Pancreas (tissue), 10 donors: ENCODE measurements around the gene PRRG4. TPM values are rescaled to one million over a fixed set of nuclear protein-coding genes. Genes with fewer than 3 reads are reported as not detected.

Experiments
- ATAC-seq, 4 donors: fragments of 200-7000 bp; cut with Tn5 transposase; one replicate each; pipeline versions ENCODE4 v1.8.0 to v1.9.1; 2020; ENCODE audit warnings: mild to moderate bottlenecking in 4 of 4, moderate library complexity in 4 of 4
- DNase-seq, 6 donors: peaks; one replicate each; pipeline ENCODE4 v3.0.0-alpha.2; 2020
- FAIRE-seq: peaks from 2 replicates; lab custom pipeline; 2012; peaks lifted over from hg19 to GRCh38; lab: Jason Lieb, UNC
- H3K27ac ChIP-seq, 4 donors: fragments of 200-600 bp; sonication (generic); 1 replicate in 3 of 4; 2 replicates in 1 of 4; pipeline versions ENCODE4 v1.5.0 to v1.8.0; 2020
- H3K27me3 ChIP-seq, 4 donors: fragments of 200-600 bp; one replicate each; pipeline ENCODE4 v1.8.0; 2021
- H3K36me3 ChIP-seq, 3 donors: fragments of 200-600 bp; sonication (generic) in 1 of 3; one replicate each; pipeline versions ENCODE4 v1.5.0 to v1.8.0; 2020 to 2021
- H3K4me1 ChIP-seq, 3 donors: fragments of 200-600 bp; one replicate each; pipeline ENCODE4 v1.8.0; 2021
- H3K4me3 ChIP-seq, 4 donors: fragments of 200-600 bp; sonication (generic) in 2 of 4; one replicate each; pipeline versions ENCODE4 v1.5.0 to v1.8.0; 2020 to 2021
- H3K9me3 ChIP-seq, 4 donors: fragments of 200-600 bp; one replicate each; pipeline ENCODE4 v1.8.0; 2021
- CTCF ChIP-seq, 4 donors: fragments of 200-600 bp; sonication (generic) in 3 of 4; IDR thresholded peaks; one replicate each; pipeline versions ENCODE4 v1.5.0 to v1.8.0; 2021; ENCODE audit warnings: antibody characterized with exemption in 4 of 4
- WGBS, 2 donors: extraction: QIAGEN DNeasy Blood & Tissue Kit; methylation state at CpG; one replicate each; pipeline ENCODE4 v1.1.7; 2013; 5-methylcytosine and 5-hydroxymethylcytosine counted together
- intact Hi-C, 3 donors: fragments of 100-400 bp; cut with DNase I; formaldehyde crosslinking; loops; one replicate each; pipeline versions ENCODE4 v1.11.1 to v1.14.2; 2022
- polyA plus RNA-seq, 2 donors: library from polyadenylated mRNA; stranded (reverse); fragments of 200-250 nt; gene quantifications; one replicate each; pipeline ENCODE4 v1.2.3, GENCODE V29; 2013
- total RNA-seq, 6 donors: library from RNA; stranded (reverse); fragmentation: NEBNext Ultra II Directional in 4 of 6; extraction: Animal tissue kit (Norgen Biotek cat#: 25700) in 4 of 6; gene quantifications; one replicate each; pipeline versions ENCODE4 v1.2.1 to v1.2.4, GENCODE V29; 2021 to 2023
- donor health status: healthy with polysubstance abuse.
- donor health status: DM: no; HTN: no; CAD: no; lungs with moderate emphysema.
- donor health status: DM: no; HTN: no; CAD: no.
- donor health status: control.
- donor health status: control.
- donor health status: Bipolar disorder and iron deficiency.
- donor health status: DM: yes; HTN: yes; CAD: no.
- donor health status: DM: no; HTN: no; CAD: no.
- donor health status: DM: no; HTN: no; CAD: no.
- donor health status: DM: yes; HTN: yes; CAD: no.

Gene PRRG4
- total and polyA plus RNA-seq, 8 donors = 1.3 to 7.3 (median 2.0) TPM

- no peaks in the 10 kb centered on the region for H3K9me3 ChIP-seq
- WGBS, 2 donors = 63 to 80% methylated on average over 3 of the region's 3 CpGs
- no peak overlapping the region for H3K27ac ChIP-seq
- FAIRE-seq (no peak), DNase-seq (no peak), ATAC-seq (no peak)
- H3K27me3 ChIP-seq = no peaks in the 10 kb centered on the region
- H3K4me1 ChIP-seq = no peaks in the 10 kb centered on the region
- no peaks in the 10 kb centered on the region for H3K36me3 ChIP-seq
- TF ChIP-seq CTCF (IDR thresholded peaks at IDR 0.05) = no peak
- intact Hi-C loops = no loop called here
- no peak overlapping the region for H3K4me3 ChIP-seq
These were observed 13.8 kb downstream of the PRRG4 start for GRCh38 chr11:32843544-32843943.

DNA sequence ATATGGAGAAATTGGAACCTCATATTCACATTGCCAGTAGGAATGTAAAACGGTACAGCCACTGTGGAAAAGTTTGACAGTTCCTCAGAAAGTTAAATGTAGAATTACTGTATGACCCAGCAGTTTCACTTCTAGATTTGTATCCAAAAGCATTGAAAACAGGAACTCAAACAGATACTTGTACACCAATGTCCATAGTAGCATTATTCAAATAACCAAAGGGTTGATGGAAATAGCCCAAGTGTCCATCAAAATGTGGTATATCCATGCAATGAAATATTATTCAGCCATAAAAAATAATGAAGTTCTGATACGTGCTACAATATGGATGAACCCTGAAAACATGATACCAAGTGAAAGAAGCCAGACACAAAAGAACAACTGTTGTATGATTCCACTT, 17.8 kb downstream of the PRRG4 start:
- TF ChIP-seq CTCF (IDR thresholded peaks at IDR 0.05) = no peak

GRCh38 chr11:32849761-32850160, 20.0 kb downstream of the PRRG4 start:
- Histone ChIP-seq H3K4me3 (no peak overlapping the region), H3K27ac (no peak overlapping the region), H3K9me3 (no peaks in the 10 kb centered on the region), H3K36me3 (no peaks in the 10 kb centered on the region), H3K4me1 (no peaks in the 10 kb centered on the region), H3K27me3 (no peaks in the 10 kb centered on the region)
- no peak for ATAC-seq
- no peak for DNase-seq
- FAIRE-seq = no peak
- 82 to 89% methylated on average over 1 of the region's 1 CpG for WGBS, 2 donors
- no peak for TF ChIP-seq CTCF (IDR thresholded peaks at IDR 0.05)
- intact Hi-C loops = no loop called here

More for the DNA sequence above, 17.8 kb downstream of the PRRG4 start:
- intact Hi-C loops = no loop called here
- DNase-seq (no peak), ATAC-seq (no peak), FAIRE-seq (no peak)
- Histone ChIP-seq H3K36me3 (no peaks in the 10 kb centered on the region), H3K27me3 (no peaks in the 10 kb centered on the region), H3K9me3 (no peaks in the 10 kb centered on the region), H3K27ac (no peak overlapping the region), H3K4me1 (no peaks in the 10 kb centered on the region), H3K4me3 (no peak overlapping the region)
- 89 to 95% methylated on average over 2 of the region's 2 CpGs for WGBS, 2 donors

DNA sequence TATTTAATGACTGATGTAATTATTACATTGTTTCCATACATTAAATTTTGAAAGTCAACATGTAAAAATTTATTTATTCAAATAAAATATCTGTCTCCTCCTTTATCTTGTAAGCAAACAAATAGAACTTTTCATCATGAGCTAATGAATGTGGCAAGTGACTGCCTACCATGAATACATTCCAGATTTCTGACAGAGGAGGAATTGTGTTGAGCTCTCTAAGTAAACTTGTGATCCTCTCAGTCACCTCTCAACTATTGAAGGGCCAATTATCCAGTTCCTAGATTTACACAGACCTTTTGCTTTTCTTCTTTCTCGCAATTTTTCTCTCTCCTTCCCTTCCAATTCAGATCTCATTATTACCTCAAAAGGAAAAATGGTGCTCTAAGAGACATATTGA, 21.5 kb downstream of the PRRG4 start:
- no peaks in the 10 kb centered on the region for H3K4me1 ChIP-seq
- FAIRE-seq (no peak), ATAC-seq (no peak), DNase-seq (no peak)
- no peaks in the 10 kb centered on the region for H3K9me3 ChIP-seq
- H3K27ac ChIP-seq = no peak overlapping the region
- no peak for TF ChIP-seq CTCF (IDR thresholded peaks at IDR 0.05)
- H3K36me3 ChIP-seq = no peaks in the 10 kb centered on the region
- WGBS, 2 donors = 84 to 91% methylated on average over 1 of the region's 1 CpG
- H3K27me3 ChIP-seq = no peaks in the 10 kb centered on the region
- H3K4me3 ChIP-seq = no peak overlapping the region
- intact Hi-C loops = no loop called here

GRCh38 chr11:32852207-32852606, 22.5 kb downstream of the PRRG4 start:
- FAIRE-seq (no peak), DNase-seq (no peak), ATAC-seq (no peak)
- no peaks in the 10 kb centered on the region for H3K36me3 ChIP-seq
- H3K27me3 ChIP-seq = no peaks in the 10 kb centered on the region
- H3K27ac ChIP-seq = no peak overlapping the region
- no peak for TF ChIP-seq CTCF (IDR thresholded peaks at IDR 0.05)
- H3K4me1 ChIP-seq = no peaks in the 10 kb centered on the region
- H3K9me3 ChIP-seq = no peaks in the 10 kb centered on the region
- WGBS, 2 donors = 82 to 90% methylated on average over 4 of the region's 4 CpGs
- no peak overlapping the region for H3K4me3 ChIP-seq
- intact Hi-C loops = no loop called here
